MCF 10A (cell line): ENCODE data around the gene C12orf75. TPM values are rescaled to one million over a fixed set of nuclear protein-coding genes. Genes with fewer than 3 reads are reported as not detected.

Source experiments
- BruUV-seq: library from RNA; stranded (reverse); fragments of 400-500 nt; replicated peaks from 2 replicates; lab custom pipeline; 2021; lab: Mats Ljungman, UMichigan
- CTCF ChIA-PET: fragments of 300-600 bp; sonication (Branson Sonifier 250); formaldehyde crosslinking; extraction: SDS; loops from one replicate; lab custom pipeline; 2021; ENCODE audit warnings: antibody characterized with exemption, inconsistent platforms; lab: Yijun Ruan, JAX
- POLR2A ChIA-PET: fragments of 300-600, 350-650 bp; sonication (Branson Sonifier 250); formaldehyde crosslinking; extraction: SDS; loops from one replicate; lab custom pipeline; 2020; ENCODE audit warnings: antibody characterized with exemption, inconsistent platforms; lab: Yijun Ruan, JAX
- DNase-seq: peaks from one replicate; pipeline ENCODE4 v3.0.0-alpha.2; 2018; ENCODE audit not compliant: unreplicated experiment
- H3K27ac Mint-ChIP-seq: one replicate; pipeline ENCODE4 v1.8.0; 2022; ENCODE audit warnings: mild to moderate bottlenecking, low read depth, mixed read lengths; ENCODE audit not compliant: unreplicated experiment
- H3K27me3 Mint-ChIP-seq: one replicate; pipeline ENCODE4 v1.8.0; 2022; ENCODE audit warnings: mixed read lengths; ENCODE audit not compliant: insufficient read depth, unreplicated experiment
- H3K36me3 Mint-ChIP-seq: one replicate; pipeline ENCODE4 v1.8.0; 2022; ENCODE audit warnings: mild to moderate bottlenecking, moderate library complexity, mixed read lengths; ENCODE audit not compliant: insufficient read depth, unreplicated experiment
- H3K4me1 Mint-ChIP-seq: one replicate; pipeline ENCODE4 v1.8.0; 2022; ENCODE audit warnings: mixed read lengths; ENCODE audit not compliant: insufficient read depth, unreplicated experiment
- H3K4me3 Mint-ChIP-seq: one replicate; pipeline ENCODE4 v1.8.0; 2022; ENCODE audit warnings: mild to moderate bottlenecking, moderate library complexity, mixed read lengths; ENCODE audit not compliant: unreplicated experiment
- H3K9me3 Mint-ChIP-seq: one replicate; pipeline ENCODE4 v1.8.0; 2022; ENCODE audit warnings: mixed read lengths; ENCODE audit not compliant: unreplicated experiment
- intact Hi-C: fragments of 100-400 bp; cut with micrococcal nuclease; formaldehyde crosslinking; loops from 2 replicates; pipeline ENCODE4 v1.14.1; 2022
- total RNA-seq: library from RNA; stranded (reverse); gene quantifications from 2 replicates; pipeline ENCODE4 v1.2.3, GENCODE V29; 2022
- TF ChIP-seq, protein P1 (sequence below): fragments of 200-600 bp; IDR thresholded peaks from one replicate; pipeline ENCODE4 v1.8.0; 2022; ENCODE audit warnings: antibody characterized with exemption, mild to moderate bottlenecking; ENCODE audit not compliant: unreplicated experiment

Gene C12orf75
- total RNA-seq, 1 experiment from 2014 or later, result 53.6 TPM

DNA sequence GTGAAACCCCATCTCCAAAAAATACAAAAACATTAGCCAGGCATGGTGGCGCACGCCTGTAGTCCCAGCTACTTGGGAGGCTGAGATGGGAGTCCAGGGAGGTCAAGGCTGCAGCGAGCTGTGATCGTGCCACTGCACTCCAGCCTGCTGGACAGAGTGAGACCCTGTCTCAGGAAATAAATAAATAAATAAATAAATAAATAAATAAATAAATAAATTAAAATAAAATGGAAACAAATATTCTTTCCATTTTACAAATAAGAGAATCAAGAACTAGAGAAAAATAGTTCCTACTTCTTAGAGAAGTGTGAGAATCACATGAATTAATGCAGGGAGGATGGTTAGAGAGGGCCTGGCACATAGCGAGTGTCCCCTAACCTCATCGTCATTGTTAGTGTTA is 53.7 kb downstream of the C12orf75 start:
- intact Hi-C loops, result loop anchor here (10.0 kb wide), 2 partner anchors 179 to 219 kb away; no protein-coding TSS in a partner anchor
- Mint-ChIP-seq H3K4me1 (peaks cover 6% of the 10 kb centered on the region), H3K36me3 (no peaks in the 10 kb centered on the region), H3K4me3 (no peak overlapping the region), H3K9me3 (no peaks in the 10 kb centered on the region), H3K27me3 (no peaks in the 10 kb centered on the region), H3K27ac (no peak overlapping the region)
- POLR2A ChIA-PET, result interaction anchor here (0.6 to 2.7 kb wide), 5 partner anchors 28 to 277 kb away, joined by 3 to 16 read pairs (median 4); partner anchors contain the start of genes APPL2 and WASHC4
- DNase-seq, result no peak
- BruUV-seq, result no TSS peak
- TF ChIP-seq, protein P1, sequence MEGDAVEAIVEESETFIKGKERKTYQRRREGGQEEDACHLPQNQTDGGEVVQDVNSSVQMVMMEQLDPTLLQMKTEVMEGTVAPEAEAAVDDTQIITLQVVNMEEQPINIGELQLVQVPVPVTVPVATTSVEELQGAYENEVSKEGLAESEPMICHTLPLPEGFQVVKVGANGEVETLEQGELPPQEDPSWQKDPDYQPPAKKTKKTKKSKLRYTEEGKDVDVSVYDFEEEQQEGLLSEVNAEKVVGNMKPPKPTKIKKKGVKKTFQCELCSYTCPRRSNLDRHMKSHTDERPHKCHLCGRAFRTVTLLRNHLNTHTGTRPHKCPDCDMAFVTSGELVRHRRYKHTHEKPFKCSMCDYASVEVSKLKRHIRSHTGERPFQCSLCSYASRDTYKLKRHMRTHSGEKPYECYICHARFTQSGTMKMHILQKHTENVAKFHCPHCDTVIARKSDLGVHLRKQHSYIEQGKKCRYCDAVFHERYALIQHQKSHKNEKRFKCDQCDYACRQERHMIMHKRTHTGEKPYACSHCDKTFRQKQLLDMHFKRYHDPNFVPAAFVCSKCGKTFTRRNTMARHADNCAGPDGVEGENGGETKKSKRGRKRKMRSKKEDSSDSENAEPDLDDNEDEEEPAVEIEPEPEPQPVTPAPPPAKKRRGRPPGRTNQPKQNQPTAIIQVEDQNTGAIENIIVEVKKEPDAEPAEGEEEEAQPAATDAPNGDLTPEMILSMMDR, result no peak
- CTCF ChIA-PET, result interaction anchor here (0.6 to 1.9 kb wide), 14 partner anchors 27 to 277 kb away, joined by 3 to 13 read pairs (median 3); partner anchors contain the start of gene WASHC4

DNA sequence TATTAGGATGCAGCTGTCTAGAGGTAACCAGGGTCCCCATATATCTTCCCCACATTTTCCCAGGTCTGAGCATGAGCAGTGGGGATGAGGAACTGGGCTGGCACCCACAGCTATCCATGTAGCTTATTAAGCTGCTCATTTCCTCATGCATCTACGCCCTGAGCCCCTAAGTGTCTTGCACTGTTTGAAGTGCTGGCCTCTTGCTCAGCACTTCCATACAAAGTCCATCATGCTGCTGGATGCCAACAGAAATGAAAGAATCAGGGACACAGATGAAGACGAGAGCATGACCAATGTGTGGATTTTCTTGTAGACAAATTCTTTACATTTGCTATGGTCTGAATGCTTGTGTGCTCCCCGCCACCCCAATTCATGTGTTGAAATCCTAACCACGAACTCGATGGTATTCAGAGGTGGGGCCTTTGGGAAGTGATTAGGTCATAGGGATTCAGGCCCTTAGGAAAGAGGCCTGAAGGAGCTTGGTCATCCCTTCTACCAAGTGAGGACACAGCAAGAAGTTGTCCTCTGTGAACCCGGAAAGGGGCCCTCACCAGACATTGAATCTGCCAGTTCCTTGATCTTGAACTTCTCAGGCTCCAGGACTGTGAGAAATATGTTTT is 54.5 kb downstream of the C12orf75 start:
- H3K4me3 Mint-ChIP-seq, result no peak overlapping the region
- no peaks in the 10 kb centered on the region for H3K27me3 Mint-ChIP-seq
- H3K4me1 Mint-ChIP-seq, result peaks cover 6% of the 10 kb centered on the region
- TF ChIP-seq, protein P1, result no peak
- no peaks in the 10 kb centered on the region for H3K36me3 Mint-ChIP-seq
- H3K27ac Mint-ChIP-seq, result no peak overlapping the region
- ChIA-PET CTCF (interaction anchor here (0.7 to 1.9 kb wide), 6 partner anchors 11 to 223 kb away, joined by 3 to 13 read pairs (median 4); no protein-coding TSS in a partner anchor), POLR2A (interaction anchor here (0.7 to 2.7 kb wide), 4 partner anchors 29 to 213 kb away, joined by 3 to 16 read pairs (median 4); partner anchors contain the start of gene APPL2)
- peak; percentile 25 for DNase-seq
- BruUV-seq, result no TSS peak
- intact Hi-C loops, result loop anchor here (10.0 kb wide), 2 partner anchors 180 to 220 kb away; no protein-coding TSS in a partner anchor
- H3K9me3 Mint-ChIP-seq, result no peaks in the 10 kb centered on the region

DNA sequence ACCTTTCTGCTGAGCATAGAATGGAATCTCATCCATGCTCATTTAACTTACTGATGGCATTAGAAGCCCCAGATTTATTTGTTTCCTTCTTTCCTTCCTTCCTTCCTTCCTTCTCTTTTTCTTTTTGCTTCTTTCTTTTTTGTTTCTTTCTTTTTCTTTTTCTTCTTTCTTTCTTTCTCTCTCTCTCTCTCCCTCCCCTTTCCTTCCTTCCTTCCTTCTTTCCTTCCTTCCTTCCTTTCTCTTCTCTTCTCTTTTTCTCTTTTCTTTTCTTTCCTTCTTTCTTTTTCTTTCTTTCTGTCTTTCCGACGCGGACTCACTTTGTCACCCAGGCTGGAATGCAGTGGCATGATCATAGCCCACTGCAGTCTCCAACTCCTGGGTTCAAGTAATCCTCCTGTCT is 55.9 kb downstream of the C12orf75 start:
- ChIA-PET CTCF (interaction anchor here (0.6 to 1.0 kb wide), 2 partner anchors 13 to 589 kb away, joined by 3 to 5 read pairs; no protein-coding TSS in a partner anchor), POLR2A (no interaction called here)
- TF ChIP-seq, protein P1, result no peak
- H3K9me3 Mint-ChIP-seq, result no peaks in the 10 kb centered on the region
- DNase-seq, result no peak
- no peak overlapping the region for H3K27ac Mint-ChIP-seq
- BruUV-seq, result no TSS peak
- peaks cover 6% of the 10 kb centered on the region for H3K4me1 Mint-ChIP-seq
- H3K36me3 Mint-ChIP-seq, result no peaks in the 10 kb centered on the region
- H3K4me3 Mint-ChIP-seq, result no peak overlapping the region
- intact Hi-C loops, result loop anchor here (10.0 kb wide), 2 partner anchors 182 to 222 kb away; no protein-coding TSS in a partner anchor
- H3K27me3 Mint-ChIP-seq, result no peaks in the 10 kb centered on the region

DNA sequence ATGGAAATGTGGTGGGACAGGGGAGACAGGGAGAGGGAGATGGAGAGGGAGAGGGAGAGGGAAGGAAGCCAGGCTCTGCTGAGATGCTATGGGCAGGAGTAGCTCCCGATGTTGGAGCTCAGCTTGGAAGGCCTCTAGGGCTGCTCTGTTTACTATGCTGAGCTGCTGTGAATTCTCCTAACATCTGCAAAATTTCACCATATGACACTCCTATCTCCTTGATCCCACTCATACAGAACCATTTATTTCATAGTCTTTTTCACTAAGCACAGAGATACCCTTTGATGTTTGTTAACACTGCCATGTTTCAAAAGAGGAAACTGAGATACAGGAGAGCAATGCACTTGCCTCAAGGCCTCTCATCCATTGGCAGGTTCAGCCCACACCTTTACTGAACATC is 60.7 kb downstream of the C12orf75 start:
- ChIA-PET CTCF (interaction anchor here (1.1 to 1.5 kb wide), 2 partner anchors 9 to 160 kb away, joined by 4 to 6 read pairs; no protein-coding TSS in a partner anchor), POLR2A (no interaction called here)
- TF ChIP-seq, protein P1, result no peak
- Mint-ChIP-seq H3K4me1 (no peaks in the 10 kb centered on the region), H3K36me3 (no peaks in the 10 kb centered on the region), H3K9me3 (no peaks in the 10 kb centered on the region), H3K27ac (no peak overlapping the region), H3K27me3 (no peaks in the 10 kb centered on the region), H3K4me3 (no peak overlapping the region)
- BruUV-seq, result no TSS peak
- no peak for DNase-seq
- intact Hi-C loops, result no loop called here
